ENCODE measurements around the gene ZXDC.

DNA sequence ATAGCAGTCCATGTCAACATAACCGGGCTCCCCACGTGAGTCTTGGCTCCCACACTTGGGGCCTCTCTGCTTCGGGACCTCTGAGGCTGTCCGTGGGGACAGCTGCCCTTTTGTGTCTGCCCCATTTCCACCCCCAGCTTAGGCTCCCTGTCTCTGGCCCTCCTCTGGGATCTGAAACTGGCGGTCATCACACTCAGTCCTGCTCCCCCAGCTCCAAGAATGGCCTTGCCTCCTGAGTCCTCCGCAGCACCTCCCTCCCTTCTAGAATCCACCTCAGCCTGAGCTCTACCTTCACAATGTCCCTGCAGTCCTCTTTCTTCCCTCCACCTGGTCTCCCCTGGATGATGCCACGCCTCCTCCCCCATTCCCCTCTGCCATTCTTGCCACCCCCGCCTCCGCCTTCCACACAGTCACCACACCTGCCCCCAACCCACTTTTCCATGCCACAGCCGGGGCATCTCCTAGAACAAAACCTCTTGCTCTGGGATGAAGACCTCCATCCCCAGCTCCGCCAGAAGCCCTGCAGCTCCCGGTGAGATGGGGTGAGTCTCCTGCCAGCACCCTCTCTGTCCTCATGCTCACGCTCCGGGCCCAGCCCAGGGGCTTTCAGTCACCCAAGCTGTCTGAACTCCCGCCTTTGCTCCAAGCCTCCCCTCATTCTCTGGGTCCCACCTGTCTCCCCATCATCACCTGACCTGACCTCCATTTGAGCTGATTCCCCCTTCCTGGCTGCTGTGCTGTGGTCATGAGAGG lies 7.0 kb upstream of the ZXDC start:
- TF ChIP-seq, protein P1, sequence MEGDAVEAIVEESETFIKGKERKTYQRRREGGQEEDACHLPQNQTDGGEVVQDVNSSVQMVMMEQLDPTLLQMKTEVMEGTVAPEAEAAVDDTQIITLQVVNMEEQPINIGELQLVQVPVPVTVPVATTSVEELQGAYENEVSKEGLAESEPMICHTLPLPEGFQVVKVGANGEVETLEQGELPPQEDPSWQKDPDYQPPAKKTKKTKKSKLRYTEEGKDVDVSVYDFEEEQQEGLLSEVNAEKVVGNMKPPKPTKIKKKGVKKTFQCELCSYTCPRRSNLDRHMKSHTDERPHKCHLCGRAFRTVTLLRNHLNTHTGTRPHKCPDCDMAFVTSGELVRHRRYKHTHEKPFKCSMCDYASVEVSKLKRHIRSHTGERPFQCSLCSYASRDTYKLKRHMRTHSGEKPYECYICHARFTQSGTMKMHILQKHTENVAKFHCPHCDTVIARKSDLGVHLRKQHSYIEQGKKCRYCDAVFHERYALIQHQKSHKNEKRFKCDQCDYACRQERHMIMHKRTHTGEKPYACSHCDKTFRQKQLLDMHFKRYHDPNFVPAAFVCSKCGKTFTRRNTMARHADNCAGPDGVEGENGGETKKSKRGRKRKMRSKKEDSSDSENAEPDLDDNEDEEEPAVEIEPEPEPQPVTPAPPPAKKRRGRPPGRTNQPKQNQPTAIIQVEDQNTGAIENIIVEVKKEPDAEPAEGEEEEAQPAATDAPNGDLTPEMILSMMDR (IDR thresholded peaks at IDR 0.05): no peak
- TF ChIP-seq POLR2A (IDR thresholded peaks at IDR 0.05): no peak
- no peak for TF ChIP-seq EP300 (IDR thresholded peaks at IDR 0.05)

Measured in tibial nerve (tissue), 4 donors.